SKM-1 treated with dmso at 0.1 percent for 144 hours (cell line): ENCODE data around the gene NCR1.
"Not testable (repeated sequence)": the region's sequence is repeated elsewhere in the genome, so short reads cannot be mapped to it uniquely, and the experiment has no call there.

ENCODE experiments used
- DNase-seq: peaks from one replicate; lab custom pipeline; 2025; ENCODE audit not compliant: unreplicated experiment; lab: John Stamatoyannopoulos, UW

NCR1 gene, protein sequence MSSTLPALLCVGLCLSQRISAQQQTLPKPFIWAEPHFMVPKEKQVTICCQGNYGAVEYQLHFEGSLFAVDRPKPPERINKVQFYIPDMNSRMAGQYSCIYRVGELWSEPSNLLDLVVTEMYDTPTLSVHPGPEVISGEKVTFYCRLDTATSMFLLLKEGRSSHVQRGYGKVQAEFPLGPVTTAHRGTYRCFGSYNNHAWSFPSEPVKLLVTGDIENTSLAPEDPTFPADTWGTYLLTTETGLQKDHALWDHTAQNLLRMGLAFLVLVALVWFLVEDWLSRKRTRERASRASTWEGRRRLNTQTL

DNA sequence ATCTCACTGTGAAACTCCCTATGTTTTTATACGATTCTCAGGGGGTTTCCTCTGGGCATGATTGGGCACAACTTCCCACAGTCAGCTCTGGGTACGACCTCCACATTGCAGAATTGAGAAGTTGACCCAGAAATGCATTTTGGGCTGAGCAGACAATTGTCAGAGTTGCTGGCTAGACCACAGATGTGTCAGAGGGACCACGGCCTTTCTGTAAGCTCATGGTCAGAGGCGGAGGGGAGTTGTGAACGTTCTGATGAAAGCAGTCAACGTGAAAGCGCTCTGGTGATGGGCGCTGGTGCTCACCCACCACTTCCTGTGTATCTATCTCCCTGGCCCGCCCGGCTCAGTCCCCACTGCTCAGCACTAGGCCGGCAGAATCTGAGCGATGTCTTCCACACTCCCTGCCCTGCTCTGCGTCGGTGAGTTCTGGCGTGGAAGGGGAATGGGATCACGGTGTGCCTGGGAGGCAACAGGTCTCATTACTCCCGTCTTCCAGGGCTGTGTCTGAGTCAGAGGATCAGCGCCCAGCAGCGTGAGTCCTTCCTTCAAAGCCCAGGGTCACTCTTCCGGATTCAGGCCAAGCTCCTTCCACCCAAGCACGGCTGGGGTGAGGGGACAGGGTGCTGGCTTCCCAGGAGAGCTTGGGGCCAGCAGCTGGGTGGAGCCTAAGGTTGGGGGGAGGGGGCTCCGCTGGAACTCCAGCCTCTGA, at the start of gene NCR1:
NCR1 (plus strand) TSS at position 346 of the 709 bp plus-strand sequence; CDS start at position 386, 40 bp downstream.
- no peak for DNase-seq

DNA sequence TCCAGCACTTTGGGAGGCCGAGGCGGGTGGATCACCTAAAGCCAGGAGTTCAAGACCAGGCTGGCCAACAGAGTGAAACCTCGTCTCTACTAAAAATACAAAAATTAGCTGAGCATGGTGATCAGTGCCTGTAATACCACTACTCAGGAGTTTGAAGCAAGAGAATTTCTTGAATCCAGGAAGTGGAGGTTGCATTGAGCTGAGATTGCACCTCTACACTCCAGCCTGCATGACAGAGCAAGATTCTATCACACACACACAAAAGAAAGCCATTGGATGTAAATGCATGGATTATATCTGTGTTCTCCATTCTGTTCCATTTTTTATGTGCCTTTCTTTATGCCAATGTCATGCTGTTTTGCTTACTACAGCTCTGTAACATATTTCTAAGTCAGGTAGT, 47.5 kb upstream of the NCR1 start:
- DNase-seq, result not testable (repeated sequence)

DNA sequence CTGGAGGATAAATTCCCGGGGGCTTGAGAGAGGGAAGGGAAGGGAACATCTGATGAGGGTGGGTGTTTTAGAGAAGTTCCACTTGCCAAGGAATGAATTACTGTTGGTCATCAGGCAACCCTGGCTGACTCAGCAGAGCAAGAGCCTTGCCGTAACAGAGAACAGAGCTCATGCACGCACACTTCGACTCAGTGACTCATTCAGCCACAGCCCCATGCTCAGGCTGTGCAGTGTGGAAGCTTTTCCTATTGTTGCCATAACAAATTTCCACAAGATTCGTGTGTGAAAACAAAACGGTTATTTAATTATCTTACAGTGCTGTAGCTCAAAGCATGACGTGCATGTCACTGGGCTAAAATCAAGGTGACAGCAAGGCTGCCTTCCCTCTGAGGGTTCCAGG, 46.5 kb upstream of the NCR1 start:
- not testable (repeated sequence) for DNase-seq

DNA sequence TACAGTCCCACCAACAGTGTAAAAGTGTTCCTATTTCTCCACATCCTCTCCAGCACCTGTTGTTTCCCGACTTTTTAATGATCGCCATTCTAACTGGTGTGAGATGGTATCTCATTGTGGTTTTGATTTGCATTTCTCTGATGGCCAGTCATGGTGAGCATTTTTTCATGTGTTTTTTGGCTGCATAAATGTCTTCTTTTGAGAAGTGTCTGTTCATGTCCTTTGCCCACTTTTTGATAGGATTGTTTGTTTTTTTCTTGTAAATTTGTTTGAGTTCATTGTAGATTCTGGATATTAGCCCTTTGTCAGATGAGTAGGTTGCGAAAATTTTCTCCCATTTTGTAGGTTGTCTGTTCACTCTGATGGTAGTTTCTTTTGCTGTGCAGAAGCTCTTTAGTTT, 42.5 kb upstream of the NCR1 start:
- not testable (repeated sequence) for DNase-seq

DNA sequence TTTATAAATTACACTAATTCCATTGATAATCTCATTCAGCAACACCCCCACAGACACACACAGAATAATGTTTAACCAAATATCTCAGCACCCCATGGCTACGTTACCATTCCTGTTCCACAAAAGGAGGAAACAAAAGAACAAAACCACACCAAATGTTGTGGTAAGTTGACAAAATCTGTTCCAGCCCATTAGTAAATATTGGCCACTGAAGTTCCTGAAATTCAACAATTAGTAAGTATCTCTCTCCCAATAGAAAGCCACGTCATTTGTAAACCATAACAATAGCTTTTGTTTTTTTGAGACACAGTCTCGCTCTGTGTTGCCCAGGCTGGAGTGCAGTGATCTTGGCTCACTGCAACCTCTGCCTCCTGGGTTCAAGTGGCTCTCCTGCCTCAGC, 34.3 kb upstream of the NCR1 start:
- DNase-seq, result no peak

DNA sequence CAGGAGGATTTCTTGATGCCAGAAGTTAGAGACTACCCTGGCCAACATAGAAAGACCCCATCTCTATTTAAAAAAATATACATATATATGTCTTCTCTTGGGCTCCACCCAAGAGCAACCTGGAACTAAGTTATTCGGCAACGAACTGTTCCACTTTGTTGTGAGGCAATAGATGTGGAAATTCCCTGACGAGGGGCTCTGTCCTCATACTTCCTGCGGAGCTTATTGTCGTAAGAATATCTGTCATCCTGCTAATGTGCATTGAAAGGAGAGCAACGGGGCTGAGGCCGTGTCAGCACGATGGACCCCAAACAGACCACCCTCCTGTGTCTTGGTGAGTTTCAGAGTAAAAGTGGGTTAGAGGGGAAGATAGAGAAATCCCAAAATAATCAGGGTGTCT, 32.0 kb upstream of the NCR1 start, which contains the start of gene FCAR:
FCAR (plus strand) TSS at position 246 of the 400 bp plus-strand sequence; CDS start at position 301, 55 bp downstream.
- peak; percentile 16 for DNase-seq

DNA sequence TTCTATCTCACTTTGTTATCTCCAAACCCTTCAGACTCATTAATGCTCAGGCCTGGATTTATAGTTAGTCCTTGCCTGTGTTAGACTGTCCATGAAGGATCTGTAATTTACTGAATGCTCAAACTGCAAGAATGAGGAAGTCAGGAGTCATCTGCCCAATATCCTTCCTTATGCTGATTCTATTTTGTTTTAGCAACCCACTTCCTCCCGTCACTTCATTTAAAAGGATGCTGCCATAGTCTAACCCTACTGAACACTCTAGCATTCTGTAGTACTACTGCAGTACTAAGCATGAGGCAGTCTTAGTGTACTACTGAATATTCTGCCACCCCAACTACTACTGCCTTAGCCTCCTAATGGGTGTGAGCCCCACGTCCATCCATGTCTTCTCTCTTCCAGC, 30.4 kb upstream of the NCR1 start:
- peak; percentile 56 for DNase-seq

DNA sequence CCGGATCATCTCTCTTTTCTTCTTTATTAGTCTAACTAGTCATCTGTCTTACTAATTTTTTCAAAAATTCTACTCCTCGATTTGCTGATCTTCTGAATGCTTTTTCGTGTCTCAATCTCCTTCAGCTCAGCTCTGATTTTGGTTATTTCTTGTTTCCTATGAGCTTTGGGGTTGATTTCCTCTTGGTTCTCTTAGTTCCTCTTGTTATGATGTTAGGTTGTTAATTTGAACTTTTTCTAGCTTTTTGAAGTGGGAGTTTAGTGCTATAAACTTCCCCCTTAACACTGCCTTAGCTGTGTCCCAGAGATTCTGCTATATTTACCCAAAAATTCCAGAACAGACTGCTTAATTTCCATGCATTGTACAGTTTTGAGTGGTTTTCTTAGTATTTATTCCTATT, 28.5 kb upstream of the NCR1 start:
- DNase-seq, result no peak

DNA sequence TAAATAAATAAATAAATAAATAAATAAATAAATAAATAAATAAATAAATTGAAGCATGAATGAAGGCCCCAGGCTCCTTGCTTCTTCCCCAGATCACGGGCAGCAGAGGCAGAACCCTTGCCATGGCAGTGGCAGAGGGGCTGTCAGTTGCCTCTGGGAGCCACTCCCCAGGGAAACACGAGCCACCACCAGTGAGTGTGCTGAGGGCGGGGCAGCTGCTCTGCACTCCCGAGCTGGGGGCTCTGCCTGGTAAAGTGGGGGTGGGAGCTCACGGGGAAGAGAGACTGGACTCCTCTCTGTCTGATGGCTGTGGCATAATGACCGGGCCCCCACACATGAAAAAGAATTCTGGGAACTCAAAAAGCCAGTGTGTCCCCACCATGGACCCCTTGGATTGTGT, 24.1 kb upstream of the NCR1 start:
- no peak for DNase-seq

DNA sequence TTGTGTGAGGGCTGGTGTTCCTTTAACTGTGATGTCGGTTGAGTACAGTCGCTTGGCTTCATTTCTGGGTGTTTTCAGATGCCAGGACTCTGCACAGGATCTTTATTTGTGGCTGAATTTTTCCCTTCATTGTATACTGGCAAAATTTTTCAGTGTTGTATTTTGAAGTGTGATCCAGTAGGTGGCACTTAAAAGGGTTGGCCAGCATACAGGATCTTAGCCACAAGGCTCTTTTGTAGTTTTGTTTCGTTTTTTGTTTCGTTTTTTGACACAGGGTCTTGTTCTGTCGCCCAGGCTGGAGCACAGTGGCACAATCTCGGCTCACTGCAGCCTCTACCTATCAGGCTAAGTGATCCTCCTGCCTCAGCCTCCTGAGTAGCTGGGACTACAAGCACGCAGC, 23.2 kb upstream of the NCR1 start:
- DNase-seq, result no peak

DNA sequence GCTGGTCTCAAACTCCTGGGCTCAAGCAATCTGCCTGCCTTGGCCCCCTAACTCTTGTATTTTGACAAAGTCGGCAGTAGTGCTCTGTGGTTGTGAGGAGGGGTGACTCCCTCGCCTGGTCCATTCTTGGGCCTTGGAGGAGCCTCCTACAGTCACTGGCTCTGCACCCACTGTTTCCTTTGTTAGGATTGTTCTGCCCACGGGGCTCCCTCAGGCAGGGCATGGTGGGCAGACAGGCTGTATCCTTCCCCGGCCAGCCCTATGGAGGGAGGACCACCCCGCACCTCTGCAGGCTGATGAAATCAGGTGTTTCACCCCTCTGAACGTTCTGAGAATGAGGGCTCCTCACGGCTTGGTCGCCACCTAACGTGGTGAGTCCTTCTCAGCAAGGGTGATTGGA, 22.7 kb upstream of the NCR1 start:
- DNase-seq, result no peak

DNA sequence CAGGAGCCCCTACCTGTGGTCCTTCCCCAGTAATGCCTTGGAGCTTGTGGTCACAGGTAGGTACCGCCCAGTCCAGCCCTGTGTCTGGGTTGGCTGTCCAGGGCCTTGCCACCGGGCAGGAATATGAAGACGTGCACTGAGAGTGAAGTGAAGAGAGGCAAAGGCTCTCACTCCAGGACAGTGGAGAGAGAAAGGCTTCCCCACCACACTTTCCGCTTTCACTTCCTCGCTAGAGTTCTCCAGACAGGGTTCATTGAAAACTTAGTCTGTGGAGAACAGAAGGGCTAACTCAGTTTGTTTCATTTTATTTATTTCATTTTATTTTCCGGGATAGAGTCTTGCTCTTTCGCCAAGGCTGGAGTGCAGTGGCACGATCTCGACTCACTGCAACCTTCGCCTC, 17.7 kb upstream of the NCR1 start:
- no peak for DNase-seq

DNA sequence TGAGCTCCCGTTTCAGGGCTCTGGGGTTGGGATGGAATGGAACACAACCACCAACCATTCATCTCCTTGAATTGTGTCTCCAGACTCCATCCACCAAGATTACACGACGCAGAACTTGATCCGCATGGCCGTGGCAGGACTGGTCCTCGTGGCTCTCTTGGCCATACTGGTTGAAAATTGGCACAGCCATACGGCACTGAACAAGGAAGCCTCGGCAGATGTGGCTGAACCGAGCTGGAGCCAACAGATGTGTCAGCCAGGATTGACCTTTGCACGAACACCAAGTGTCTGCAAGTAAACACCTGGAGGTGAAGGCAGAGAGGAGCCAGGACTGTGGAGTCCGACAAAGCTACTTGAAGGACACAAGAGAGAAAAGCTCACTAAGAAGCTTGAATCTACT, 16.4 kb upstream of the NCR1 start:
- DNase-seq, result no peak

DNA sequence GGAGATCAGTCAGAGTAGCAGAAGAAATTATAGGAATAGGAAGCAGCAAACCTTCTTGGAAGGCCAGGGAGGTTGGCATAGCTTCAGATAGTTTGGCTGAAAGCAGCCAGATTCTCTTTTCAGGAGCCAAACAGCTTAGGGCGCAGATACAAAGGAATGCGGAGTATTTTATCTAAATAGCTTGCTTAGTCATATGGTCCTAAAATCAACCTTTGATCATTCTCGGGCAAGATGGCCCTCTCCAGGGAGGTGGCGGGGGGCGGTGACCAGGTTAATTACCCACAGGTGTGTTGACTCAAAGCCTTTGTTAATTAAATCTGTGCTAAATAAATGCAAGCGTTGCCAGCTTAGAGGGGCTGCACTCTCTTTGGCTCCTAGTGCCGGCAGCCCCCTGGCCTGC, 12.5 kb upstream of the NCR1 start:
- no peak for DNase-seq

DNA sequence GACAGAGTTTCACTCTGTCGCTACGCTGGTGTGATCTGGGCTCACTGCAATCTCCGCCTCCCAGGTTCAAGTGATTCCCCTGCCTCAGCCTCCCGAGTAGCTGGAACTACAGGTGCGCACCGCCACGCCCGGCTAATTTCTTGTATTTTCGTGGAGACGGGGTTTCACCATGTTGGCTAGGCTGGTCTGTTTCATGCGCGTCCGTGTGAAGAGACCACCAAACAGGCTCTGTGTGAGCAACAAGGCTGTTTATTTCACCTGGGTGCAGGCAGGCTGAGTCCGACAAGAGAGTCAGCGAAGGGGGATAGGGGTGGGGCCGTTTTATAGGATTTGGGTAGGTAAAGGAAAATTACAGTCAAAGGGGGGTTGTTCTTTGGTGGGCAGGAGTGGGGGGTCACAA, 11.8 kb upstream of the NCR1 start:
- DNase-seq, result not testable (repeated sequence)

DNA sequence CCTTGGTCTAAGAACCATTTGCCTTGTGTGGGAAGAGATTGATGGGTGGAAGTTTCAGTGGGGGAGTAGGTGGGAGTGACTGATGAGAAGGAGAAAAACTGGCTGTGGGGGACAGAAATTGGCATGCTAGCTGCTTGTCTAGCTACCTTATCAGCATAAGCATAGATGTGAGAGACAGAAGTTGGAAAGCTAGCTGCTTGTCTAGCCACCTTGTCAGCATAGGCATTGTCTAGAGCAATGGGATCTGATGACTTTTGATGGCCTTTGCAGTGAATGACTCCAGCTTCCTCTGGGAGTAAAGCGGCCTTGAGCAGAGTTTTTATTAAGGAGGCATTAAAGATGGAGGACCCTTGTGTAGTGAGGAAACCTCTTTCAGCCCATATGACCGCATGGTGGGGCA, 9.9 kb upstream of the NCR1 start:
- no peak for DNase-seq

DNA sequence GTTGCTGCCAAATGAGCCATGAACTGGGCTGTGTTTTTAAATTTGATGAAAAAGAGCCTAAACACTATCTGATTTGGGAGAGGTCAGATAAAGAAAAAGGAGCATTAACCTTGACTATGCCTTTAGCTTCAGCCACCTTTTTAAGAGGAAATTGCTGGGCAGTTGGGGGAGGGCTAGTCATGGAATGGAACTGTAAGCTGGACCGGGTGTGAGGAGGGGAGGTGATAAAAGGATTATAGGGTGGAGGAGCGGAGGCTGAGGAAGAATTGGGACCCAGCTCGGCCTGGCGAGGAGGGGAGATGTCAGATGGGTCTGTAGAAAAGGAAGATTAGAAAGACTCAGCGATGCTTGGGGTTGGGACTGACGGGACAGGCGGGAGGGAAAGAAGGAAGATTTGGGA, 7.3 kb upstream of the NCR1 start:
- not testable (repeated sequence) for DNase-seq

DNA sequence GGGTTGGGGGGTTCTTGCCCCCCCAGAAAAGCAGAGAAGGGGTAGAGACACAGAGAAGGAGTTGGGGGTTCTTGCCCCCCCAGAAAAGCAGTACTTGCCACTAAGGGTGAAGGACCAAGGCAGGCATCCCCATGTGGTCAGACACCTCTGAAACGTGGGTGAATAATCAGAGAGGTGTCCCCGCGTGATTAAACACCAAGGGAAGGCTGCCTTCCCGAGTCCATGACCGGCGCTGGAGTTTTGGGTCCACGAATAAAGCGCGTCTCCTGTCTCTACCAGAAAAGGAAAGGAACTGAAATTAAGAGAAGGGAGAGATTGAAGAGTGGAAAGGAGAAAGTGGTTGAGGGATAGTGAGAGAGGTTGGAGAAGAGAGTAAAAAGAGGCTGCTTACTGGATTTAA, 6.3 kb upstream of the NCR1 start:
- not testable (repeated sequence) for DNase-seq

DNA sequence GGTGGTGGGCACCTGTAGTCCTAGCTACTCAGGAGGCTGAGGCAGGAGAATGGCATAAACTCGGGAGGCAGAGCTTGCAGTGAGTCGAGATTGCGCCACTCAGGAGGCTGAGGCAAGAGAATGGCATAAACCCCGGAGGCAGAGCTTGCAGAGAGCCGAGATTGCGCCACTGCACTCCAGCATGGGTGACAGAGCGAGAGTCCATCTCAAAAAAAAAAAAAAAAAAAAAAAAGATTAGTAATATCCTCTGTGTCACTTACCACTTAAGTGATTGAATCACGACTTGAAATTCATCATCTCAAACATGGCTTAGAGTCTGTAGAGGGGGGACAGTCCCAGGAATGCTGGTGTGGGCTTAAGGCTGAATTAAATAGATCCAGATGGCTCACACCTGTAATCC, 4.8 kb upstream of the NCR1 start:
- peak; percentile 4 for DNase-seq

DNA sequence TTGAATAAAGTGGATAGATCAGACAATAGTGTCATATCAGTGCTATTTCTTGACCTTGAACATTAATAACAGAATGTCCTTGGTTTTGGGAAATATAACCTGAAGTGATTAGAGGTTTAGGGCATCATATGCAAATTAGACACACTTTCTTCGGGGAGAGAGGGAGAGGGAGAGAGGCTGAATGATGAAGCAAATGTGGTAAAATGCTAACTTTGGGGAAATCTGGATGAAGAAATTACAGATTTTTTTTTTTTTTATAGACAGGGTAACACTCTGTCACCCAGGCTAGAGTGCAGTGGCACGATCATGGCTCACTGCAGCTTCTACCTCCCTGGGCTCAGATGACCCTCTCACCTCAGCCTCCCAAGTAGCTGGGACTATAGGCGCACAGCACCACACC, 3.9 kb upstream of the NCR1 start:
- DNase-seq, result no peak

DNA sequence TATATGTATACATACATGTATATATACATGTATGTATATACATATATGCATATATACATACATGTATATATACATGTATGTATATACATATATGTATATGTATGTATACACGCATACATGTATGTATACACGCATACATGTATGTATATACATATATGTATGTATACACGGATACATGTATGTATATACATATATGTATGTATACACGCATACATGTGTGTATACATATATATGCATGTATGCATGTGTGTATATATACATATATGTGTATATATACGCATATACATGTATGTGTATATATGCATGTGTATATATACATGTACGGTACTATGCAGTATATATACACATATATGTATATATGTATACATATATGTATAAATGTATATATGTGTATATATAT, 2.6 kb upstream of the NCR1 start:
- DNase-seq, result no peak

DNA sequence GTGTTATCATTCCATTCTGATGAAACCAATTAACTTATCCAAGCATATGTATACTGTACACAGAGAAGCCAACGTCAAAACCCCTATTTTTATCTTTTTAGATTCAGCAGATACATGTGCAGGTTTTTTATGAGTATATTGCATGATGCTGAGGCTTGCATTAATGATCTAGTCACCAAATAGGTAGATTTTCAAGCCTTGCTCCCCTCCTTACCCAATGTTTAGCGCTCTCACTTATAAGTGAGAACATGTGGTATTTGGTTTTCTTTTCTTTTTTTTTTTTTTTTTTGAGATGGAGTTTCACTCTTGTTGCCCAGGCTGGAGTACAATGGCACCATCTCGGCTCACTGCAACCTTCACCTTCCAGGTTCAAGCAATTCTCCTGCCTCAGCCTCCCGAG, 1.7 kb upstream of the NCR1 start:
- not testable (repeated sequence) for DNase-seq

DNA sequence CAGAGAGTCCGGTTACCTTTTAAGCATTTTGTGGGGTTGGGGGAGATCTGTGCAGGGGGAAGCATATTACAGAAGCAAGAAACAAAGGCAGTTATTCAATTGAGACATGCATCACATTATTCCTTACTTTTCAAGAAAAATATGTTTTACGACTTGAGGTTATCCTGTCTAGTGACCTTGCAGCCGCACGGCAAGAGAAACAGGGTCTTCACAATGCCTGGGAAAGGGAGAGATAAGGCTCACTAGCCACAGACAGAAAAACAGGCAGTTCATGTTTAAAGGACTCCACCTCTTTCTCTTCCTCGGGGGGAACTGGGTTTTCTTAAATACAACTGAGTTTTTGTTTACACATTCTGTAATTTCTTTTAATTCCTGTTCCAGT, 536 bp upstream of the NCR1 start:
- no peak for DNase-seq
